ENCODE data around the gene LONRF2.
"Not testable (repeated sequence)": the region's sequence is repeated elsewhere in the genome, so short reads cannot be mapped to it uniquely, and the experiment has no call there.

The LONRF2 gene

DNA sequence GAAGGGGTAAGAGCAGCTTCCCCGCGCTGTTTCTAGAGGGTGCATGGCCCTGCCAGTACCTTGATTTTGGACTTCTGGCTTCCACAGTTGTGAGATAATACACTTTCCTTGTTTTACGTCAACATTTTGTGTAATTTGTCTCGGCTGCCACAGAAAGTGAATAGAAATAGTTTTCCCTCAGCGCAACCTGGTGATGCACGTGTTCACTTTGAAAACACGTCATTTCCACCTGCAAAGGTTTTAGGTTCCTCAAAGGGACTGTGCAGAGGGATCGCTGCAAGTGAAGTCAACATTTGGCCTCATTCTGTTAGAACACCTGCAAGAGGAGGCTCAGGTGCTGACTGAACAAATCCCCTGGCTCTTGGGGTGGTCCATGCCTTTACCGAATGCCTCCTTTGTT lies 71.7 kb downstream of the LONRF2 start:
- no peak for DNase-seq

- no peak for DNase-seq
Measured at GRCh38 chr2:100248971-100249370, 73.3 kb downstream of the LONRF2 start.

DNA sequence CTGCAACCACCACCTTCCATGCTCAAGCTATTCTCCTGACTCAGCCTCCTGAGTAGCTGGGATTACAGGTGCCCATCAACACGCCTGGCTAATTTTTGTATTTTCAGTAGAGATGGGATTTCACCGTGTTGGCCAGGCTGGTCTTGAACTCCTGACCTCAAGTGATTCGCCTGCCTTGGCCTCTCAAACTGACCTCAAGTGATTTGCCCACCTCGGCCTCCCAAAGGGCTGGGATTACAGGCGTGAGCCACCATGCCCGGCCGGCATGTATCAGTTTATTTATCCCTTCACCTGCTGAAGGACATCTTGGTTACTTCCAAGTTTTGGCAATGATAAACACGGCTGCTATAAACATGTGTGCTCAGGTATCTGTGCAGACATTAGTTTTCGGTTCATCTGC lies 73.7 kb downstream of the LONRF2 start:
- not testable (repeated sequence) for DNase-seq

DNA sequence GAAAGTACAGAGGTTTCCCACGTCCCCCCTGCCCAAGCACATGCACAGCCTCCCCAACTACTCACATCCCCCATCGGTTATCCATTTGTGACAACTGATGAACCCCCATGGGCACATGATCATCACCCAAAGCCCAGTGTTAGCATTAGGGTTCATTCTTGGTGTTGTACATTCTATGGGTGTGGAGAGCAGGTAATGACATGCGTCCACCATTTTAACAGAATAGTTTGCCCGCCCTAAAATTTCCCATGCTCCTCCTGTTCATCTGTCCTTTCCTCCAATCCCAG lies 74.3 kb downstream of the LONRF2 start:
- DNase-seq: no peak

DNA sequence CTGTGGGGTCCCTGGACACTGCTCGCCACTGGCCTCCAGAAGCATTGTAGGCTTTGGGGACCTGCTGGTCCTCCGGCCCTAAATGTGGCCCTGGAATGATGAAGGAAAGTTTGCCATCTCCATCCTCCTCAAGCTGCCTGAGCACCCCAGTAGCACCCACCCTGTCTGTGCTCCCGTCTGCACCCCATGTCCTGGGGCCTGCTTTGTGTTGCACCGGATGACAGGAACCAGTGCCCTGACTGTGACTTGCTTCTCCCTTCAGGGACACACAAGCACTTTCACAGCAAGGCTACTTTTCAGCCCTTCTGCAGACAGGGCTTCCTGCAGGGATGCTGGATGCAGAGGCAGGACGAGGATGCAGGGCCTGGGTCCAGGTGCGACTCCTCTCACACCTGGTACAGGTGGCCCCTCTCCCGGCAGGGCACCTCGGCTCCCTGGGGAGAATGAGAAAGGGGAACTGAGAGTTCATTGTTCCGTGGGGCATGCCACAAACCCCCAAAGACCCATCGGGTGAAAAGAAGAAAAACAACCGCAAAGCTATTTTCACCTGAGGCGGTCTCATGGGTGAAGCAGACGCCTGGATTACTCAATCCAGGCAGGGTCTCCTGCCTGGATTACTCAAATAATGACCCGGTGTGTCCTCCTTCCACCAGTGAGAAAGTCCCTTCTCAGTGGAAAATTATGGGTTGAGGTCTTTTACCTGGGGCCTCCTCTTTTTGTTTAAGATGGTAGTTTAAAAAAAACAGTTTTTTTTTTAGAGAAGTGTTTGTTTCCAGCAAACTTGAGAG lies 74.9 kb downstream of the LONRF2 start:
- DNase-seq: no peak

DNA sequence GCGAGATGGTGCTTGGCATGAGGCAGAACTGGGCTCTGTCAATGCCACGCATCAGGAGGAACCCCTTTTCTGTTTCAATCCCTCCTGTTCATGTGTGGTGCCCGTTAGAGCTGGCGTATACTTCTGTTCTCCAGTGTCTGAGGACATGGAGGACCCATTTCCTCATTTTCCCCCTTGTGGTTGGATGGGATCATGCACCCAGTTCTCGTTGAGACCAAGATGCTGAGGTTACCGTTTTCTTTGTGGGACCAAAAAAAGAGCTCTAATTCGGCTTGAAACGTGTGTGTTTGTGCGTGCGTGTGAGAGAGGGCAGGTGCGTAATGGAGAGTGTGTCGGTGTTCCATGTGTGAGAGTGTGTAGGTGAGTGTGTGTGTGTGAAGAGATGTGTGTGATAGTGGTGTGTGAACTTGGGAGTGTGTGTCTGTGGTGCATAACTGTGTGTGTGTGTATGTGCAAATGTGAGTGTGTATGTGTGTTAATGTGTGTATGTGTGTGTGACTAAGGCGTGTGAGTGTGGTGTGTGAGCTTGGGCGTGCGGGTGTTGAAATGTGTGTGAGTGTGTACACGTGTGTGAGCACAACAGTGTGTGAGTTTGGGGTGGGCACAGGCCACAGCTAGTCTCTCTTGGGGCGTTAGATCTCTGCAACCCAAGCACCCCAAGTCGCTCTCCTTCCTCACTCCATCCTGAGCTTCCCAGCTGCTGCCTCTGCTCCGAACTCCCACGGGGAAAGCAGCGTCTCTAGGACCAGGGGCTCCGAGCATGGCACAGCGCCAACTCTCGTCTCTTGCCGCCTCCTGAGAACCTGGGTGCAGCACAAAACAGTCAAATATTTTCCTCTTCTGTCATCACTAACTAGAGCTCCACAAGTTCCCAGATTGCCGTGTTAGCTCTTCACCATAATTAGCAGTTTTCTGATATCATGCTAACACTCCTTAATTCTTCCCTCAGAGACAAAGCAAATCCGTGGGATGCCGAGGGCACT lies 75.8 kb downstream of the LONRF2 start:
- peak; percentile 11 for DNase-seq

- no peak for DNase-seq
Measured at GRCh38 chr2:100245681-100246080, 76.6 kb downstream of the LONRF2 start.

- no peak for DNase-seq
Measured at GRCh38 chr2:100244881-100245605, 77.3 kb downstream of the LONRF2 start.

GRCh38 chr2:100243631-100244030 lies 78.7 kb downstream of the LONRF2 start:
- no peak for DNase-seq

DNA sequence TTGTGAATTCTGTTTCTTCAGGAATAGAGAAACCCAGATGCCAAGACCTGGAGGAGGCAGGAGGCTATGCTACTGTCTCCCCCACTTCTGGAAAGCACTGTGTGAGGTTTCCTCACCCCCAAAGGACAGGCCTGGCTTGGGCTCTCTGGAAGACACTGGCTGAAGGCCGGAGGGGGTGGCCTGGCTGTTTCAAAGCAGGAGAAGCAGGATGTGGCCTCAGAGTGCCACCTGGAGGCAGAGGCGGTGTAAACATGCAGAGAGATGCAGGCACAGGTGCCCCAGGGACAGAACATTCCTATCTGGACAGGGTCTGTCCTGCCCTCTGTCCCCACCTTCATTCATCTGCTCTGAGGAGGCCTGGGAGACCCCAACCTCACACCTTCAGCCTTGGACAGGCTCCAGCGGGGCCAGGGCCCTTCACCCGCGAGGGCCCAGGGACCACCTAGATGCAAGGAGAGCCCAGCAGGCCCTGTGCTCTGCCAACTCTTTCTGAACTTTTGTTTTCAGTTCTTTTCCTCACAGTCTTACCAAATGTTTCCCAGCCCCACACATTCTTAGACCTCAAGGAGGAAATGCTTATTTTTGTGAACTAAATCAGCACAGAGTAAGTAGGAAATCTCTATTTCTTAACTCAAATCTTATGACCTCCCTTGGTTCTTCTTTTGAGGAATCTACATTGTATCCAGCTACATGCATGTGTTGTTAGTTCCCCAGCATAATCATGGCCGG lies 79.2 kb downstream of the LONRF2 start:
- peak; percentile 34 for DNase-seq

DNA sequence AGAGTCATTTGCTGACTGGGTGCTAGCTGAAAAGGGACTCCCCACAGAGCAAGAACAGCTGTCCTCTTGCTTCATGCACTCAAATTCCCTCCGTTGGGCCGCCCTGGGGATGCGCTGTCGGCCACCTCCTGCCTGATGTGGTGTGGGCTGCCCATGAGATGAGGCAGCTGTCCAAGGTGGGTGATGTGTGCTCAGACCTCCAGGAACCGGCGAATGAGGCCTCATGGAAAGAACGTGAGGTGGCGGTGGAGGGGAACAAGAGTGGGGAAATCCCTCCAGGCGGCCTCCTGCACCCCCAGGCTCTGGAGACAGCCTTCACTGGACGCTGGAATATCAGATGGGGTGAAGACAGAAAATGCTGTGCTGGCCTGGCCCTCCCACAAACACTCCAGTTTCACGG lies 79.8 kb downstream of the LONRF2 start:
- no peak for DNase-seq

GRCh38 chr2:100241236-100241635 lies 81.1 kb downstream of the LONRF2 start:
- no peak for DNase-seq

- no peak for DNase-seq
Measured at GRCh38 chr2:100240386-100240785, 81.9 kb downstream of the LONRF2 start.

GRCh38 chr2:100239486-100240210 lies 82.7 kb downstream of the LONRF2 start:
- DNase-seq: no peak

- DNase-seq: no peak
Measured at GRCh38 chr2:100238471-100238870, 83.8 kb downstream of the LONRF2 start.

- DNase-seq: no peak
Measured at GRCh38 chr2:100237770-100238169, 84.5 kb downstream of the LONRF2 start.

DNA sequence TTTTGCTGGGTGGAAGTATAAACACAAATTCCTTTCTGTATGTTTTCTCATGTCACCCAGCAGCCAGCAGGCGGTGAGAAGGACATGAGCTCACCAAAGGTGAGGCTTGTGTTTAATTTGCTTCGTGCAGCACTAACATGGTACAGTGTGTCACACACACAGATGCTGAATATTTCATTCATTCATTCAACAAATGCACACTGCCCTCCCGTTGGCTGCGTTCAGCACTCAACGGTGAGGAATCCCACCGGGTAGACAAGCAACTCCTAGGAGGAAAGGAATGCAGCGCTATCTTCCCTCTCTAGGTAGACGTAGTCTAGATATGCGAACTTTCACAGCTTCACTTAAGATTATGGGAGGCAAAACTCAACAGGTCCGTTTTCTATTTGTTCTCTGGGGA lies 85.1 kb downstream of the LONRF2 start:
- no peak for DNase-seq

GRCh38 chr2:100236166-100236565 lies 86.1 kb downstream of the LONRF2 start:
- no peak for DNase-seq

GRCh38 chr2:100235581-100235980 lies 86.7 kb downstream of the LONRF2 start:
- no peak for DNase-seq

DNA sequence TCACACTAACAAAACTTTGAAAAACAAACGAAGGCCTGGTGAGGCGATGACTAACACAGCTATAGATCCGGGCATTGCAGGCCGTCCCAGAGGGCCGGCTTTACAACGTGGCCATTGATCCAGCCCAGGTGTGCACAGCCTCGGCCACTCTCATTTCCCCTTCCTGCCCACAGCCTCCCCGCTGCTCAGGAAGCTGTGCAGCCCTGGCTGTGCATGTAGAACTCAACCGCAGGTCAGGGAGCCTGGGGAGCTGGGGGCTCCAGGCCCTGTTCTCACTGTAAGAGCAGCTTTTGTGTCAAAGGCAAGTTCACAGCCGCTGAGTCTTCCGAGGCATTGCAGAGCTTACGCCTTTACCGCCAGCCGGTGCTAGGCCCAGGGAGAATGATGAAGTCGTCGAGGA lies 87.2 kb downstream of the LONRF2 start:
- DNase-seq: peak; percentile 19

GRCh38 chr2:100234141-100234540 lies 88.2 kb downstream of the LONRF2 start:
- no peak for DNase-seq

GRCh38 chr2:100233061-100233460 lies 89.2 kb downstream of the LONRF2 start:
- no peak for DNase-seq
